A172 (cell line): ENCODE measurements around the gene GIMAP1. TPM values are rescaled to one million over a fixed set of nuclear protein-coding genes. Genes with fewer than 3 reads are reported as not detected.
A peak's percentile ranks its signal among the peaks of the same experiment; 100 is the strongest.

Source experiments
- DNase-seq: peaks from one replicate; pipeline ENCODE4 v3.0.0-alpha.2; 2015; ENCODE audit warnings: low spot score
- total RNA-seq: library from RNA; depleted of rRNA; stranded (reverse); fragments of >200 nt; shearing (Covaris generic); gene quantifications from 2 replicates; pipeline ENCODE4 v1.2.3, GENCODE V29; 2014

GIMAP1 gene
- total RNA-seq, 1 experiment from 2014 or later, result not detected

- DNase-seq, result no peak
Observed at GRCh38 chr7:150722431-150722931, 6.1 kb downstream of the GIMAP1 start.

GRCh38 chr7:150723467-150723866 is 7.1 kb downstream of the GIMAP1 start:
- DNase-seq, result no peak

GRCh38 chr7:150727381-150727780 is 11.0 kb downstream of the GIMAP1 start:
- DNase-seq, result no peak

GRCh38 chr7:150728011-150728410 is 11.6 kb downstream of the GIMAP1 start:
- no peak for DNase-seq

- DNase-seq, result no peak
Observed at GRCh38 chr7:150728609-150729008, 12.2 kb downstream of the GIMAP1 start.

GRCh38 chr7:150731916-150732315 is 15.5 kb downstream of the GIMAP1 start:
- no peak for DNase-seq

DNA sequence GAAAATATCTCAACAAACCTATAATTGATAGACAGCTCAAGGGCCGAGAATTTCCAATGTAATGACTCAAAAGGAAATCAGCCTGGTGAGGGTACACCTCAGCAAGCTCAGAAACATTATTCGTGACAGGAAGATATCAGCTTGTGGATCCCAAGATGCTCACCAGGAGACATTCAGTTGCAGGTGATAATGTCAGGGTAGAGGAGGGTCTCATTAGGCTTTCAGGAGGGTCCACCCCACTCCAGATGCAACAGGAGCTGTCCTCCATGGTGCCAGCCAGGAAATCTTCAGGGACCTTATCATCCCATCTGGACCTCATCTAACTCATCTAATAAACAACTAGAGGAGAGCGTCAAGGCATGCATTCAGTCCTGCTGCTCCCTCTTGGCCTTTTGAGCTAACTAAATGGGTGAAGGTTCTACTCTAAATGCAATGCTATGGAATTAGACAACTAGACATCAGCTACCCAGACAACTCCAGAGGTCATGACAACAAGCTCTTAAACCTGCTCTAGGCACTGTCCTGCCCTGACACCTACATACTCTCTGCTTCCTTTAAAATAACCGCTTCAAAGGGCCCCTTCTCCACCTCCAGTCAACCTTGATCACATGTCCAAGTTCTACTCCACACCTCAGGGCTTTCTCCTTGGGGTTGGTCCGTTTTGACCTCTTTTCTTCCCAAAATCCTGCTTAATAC is 16.5 kb downstream of the GIMAP1 start:
- DNase-seq, result no peak

DNA sequence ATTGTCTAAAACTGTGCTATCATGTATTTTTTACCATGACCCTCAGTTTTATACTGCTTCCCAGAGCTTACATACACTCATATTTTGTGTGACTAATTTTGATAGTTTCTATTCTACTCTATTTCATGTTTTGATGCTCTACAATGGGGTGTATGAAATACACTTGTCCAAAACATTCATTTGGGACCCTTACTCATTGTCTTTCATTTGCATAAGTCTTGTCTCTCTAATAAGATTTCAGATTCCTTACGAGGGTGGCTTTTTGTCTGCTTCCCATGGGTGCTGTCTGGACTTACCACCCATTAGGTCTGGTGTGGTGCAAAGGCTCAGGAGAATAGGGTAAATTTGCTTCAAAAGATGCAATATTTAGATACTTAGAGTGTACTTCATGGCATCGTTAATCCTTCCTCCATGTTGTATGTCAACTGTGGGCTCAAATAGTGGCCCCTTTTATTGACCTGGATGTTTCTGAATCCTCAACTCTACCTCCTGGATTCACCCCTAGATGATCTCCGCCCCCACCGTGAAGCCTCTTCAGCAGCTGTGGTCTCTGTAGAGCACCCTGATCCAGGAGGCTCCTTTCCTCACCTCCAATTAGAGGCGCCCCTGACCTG is 17.2 kb downstream of the GIMAP1 start:
- DNase-seq, result no peak

- DNase-seq, result no peak
Observed at GRCh38 chr7:150734254-150734653, 17.8 kb downstream of the GIMAP1 start.

DNA sequence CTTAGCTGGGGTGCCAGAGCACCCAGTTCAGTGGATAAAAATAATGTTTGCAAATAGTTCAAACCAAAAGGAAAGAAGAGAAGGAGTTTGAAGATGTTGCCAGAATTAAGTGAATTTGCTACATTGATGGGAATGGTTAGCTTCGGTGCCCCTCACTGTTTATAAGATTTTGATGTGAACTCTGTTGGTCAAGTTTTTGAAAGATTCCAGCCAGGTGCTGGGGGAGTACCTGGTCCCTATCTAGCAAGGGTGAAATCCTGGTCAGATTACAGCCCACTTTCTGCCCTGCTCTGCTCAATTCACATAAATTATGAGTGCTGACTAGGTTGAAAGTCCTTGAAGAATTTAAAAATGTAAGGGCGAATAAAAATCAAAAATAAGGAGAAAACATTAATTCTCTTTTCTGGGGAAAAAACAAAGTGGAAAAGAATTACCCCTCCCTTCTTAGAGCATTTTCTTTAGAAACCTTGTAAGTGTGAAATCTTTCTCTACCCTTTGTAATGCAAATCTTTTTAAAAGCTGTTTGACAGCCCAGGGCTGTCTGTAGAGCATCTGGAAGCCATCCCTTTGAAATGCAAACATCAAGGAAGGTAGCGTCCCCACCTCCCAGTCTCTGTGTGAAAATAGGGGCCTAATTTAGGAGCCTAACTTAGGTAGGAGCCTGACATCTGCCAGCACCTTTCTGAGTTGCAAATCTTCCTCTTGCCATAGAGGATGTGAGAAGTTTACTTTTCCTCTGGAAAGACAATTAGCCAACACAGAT is 19.4 kb downstream of the GIMAP1 start:
- no peak for DNase-seq

GRCh38 chr7:150736864-150737263 is 20.5 kb downstream of the GIMAP1 start:
- DNase-seq, result no peak

DNA sequence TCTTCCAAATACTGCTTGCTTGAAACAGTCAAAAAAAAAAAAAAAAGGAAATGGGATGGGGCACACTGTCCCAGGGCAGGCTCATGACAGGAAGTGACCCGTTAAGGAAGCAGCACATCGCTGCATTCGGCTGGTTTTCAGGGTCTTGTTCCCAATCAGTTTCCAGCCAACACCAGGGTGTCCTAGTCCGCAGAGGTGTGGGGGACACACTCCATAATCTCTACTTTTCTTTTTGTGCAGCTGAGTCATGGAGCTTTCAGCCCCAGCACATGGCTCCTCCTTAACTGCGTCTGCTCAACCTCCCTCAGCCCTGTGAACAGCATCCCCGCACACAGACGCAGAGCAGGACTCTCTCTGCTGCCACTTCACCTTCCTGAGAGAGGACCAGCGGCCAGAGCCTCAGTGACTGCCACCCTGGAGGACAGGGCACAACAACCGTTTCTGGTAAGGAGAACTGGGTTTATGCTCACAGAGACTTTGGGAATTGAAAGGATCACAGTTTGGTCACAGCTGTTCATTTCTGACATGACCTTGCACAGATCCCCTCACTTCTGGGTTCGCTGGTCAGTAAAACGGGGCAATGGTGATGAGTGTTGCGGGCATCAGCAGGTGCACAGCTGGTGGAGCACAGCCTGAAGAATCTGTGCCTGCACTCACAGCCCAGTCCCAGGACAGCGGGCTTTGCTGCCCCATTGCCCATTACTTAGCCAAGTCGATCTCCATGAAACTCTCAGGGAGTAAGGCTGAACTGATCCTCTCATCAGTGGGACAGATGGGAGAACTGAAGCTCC is 21.0 kb downstream of the GIMAP1 start, which contains the start of gene GIMAP5:
GIMAP5 (plus strand) TSS at position 154 of the 791 bp plus-strand sequence. CDS start 3,467 bp downstream, outside the sequence.
- DNase-seq, result no peak

- no peak for DNase-seq
Observed at GRCh38 chr7:150738092-150738491, 21.7 kb downstream of the GIMAP1 start.

- peak; percentile 21 for DNase-seq
Observed at GRCh38 chr7:150738591-150739001, 22.2 kb downstream of the GIMAP1 start.

GRCh38 chr7:150739033-150739432 is 22.6 kb downstream of the GIMAP1 start:
- DNase-seq, result no peak

DNA sequence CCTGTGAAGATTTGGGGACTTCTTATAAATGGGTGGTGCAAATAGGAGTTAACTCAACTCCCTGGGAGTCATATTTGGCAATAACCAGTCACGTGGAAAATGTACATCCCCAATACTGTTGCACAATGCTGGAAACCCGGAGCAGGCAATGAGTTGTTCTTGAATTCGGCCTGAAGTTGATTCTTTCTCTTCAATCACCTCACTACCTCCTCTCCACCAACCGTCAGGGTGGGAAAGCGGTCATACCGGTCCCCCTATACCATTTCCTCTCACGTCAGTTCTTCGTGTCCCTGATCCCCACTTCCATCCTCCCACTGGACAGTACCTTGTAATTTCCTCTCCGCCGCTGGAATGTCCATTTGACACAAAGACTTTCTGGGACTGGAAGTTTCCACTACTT is 23.6 kb downstream of the GIMAP1 start:
- DNase-seq, result no peak

- DNase-seq, result no peak
Observed at GRCh38 chr7:150742286-150742968, 26.0 kb downstream of the GIMAP1 start.

GRCh38 chr7:150744041-150744656 is 27.7 kb downstream of the GIMAP1 start:
- DNase-seq, result no peak

DNA sequence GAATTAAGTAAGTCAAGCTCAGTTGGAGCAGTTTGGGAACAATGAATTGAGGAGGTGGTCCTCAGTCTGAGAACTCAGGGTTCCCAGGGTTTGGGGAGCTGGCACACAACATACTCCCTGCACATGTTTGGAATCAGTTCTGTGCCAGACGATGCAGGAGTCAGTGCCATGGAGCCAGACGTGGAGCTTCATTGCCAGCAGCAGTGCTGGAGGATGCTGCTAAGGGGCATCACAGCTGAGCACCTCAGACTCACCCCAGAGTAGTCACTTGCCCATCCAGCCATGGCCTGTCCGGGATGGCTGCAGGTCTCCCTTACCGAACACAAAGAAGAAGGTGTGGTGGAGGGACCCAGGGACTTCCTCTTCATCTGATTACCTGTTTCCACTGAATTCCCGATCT is 28.7 kb downstream of the GIMAP1 start:
- DNase-seq, result no peak

GRCh38 chr7:150745876-150746275 is 29.5 kb downstream of the GIMAP1 start:
- no peak for DNase-seq

- DNase-seq, result no peak
Observed at GRCh38 chr7:150746921-150747320, 30.5 kb downstream of the GIMAP1 start.
